Measurements from ENCODE around the gene SAMSN1.

- TF ChIP-seq CTCF (IDR thresholded peaks at IDR 0.05) (no peak), POLR2A (IDR thresholded peaks at IDR 0.05) (no peak)
Measured at GRCh38 chr21:14543983-14544382, 2.1 kb downstream of the SAMSN1 start.
